PFSK-1 (cell line): ENCODE results near the gene TARS2.

ENCODE experiments used
- FOXP2 ChIP-seq: optimal IDR thresholded peaks from 2 replicates; pipeline ENCODE3; 2011; ENCODE audit warnings: borderline replicate concordance, control low read depth, inconsistent platforms; ENCODE audit not compliant: insufficient read depth; ENCODE audit errors: extremely low read length, extremely low read depth
- POLR2AphosphoS5 ChIP-seq: IDR thresholded peaks from 2 replicates; pipeline ENCODE4 v1.6.1; 2012; ENCODE audit warnings: low read depth, mild to moderate bottlenecking, control low read depth, low read length, moderate library complexity
- SIN3A ChIP-seq: IDR thresholded peaks from 2 replicates; pipeline ENCODE4 v1.6.1; 2012; ENCODE audit warnings: mild to moderate bottlenecking, low read length, moderate library complexity, borderline replicate concordance; ENCODE audit not compliant: insufficient read depth
- TAF1 ChIP-seq: IDR thresholded peaks from 2 replicates; pipeline ENCODE4 v1.6.1; 2012; ENCODE audit warnings: low read length, control low read depth, borderline replicate concordance; ENCODE audit not compliant: insufficient read depth
- TF ChIP-seq, protein P1 (sequence below), 2 experiments: IDR thresholded peaks; 2 replicates each; pipeline versions ENCODE4 v1.6.1 to v1.8.0; 2011 to 2012; ENCODE audit warnings: low read depth in 2 of 2, low read length in 2 of 2, control low read depth in 1 of 2, inconsistent platforms in 1 of 2, mild to moderate bottlenecking in 1 of 2, moderate library complexity in 1 of 2; ENCODE audit not compliant: insufficient read depth in 1 of 2

Gene TARS2

DNA sequence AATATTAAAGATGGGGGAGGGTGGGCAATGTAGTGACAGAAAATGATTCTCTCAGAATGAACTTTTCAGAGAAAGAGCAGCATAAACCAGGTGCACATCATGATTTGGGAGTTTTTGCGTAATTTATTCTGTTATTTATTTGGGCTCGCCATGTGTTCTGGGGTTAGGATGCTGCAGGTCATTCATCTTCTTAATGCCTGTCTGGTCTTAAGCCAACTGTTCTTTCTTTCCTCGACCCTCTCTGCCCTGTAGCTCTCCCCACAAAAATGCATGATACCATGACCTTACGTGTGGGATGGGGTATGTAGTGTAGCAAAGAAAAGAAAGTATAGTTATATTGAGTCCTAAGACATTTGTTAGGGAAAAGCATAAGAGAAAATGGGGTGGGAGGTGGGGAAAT is 12.3 kb upstream of the TARS2 start:
- no peak for TF ChIP-seq POLR2AphosphoS5
- no peak for TF ChIP-seq SIN3A
- TF ChIP-seq, protein P1, sequence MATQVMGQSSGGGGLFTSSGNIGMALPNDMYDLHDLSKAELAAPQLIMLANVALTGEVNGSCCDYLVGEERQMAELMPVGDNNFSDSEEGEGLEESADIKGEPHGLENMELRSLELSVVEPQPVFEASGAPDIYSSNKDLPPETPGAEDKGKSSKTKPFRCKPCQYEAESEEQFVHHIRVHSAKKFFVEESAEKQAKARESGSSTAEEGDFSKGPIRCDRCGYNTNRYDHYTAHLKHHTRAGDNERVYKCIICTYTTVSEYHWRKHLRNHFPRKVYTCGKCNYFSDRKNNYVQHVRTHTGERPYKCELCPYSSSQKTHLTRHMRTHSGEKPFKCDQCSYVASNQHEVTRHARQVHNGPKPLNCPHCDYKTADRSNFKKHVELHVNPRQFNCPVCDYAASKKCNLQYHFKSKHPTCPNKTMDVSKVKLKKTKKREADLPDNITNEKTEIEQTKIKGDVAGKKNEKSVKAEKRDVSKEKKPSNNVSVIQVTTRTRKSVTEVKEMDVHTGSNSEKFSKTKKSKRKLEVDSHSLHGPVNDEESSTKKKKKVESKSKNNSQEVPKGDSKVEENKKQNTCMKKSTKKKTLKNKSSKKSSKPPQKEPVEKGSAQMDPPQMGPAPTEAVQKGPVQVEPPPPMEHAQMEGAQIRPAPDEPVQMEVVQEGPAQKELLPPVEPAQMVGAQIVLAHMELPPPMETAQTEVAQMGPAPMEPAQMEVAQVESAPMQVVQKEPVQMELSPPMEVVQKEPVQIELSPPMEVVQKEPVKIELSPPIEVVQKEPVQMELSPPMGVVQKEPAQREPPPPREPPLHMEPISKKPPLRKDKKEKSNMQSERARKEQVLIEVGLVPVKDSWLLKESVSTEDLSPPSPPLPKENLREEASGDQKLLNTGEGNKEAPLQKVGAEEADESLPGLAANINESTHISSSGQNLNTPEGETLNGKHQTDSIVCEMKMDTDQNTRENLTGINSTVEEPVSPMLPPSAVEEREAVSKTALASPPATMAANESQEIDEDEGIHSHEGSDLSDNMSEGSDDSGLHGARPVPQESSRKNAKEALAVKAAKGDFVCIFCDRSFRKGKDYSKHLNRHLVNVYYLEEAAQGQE (IDR thresholded peaks at IDR 0.05; ENCODE audit: insufficient read depth in 1 of 2, low read depth in 2 of 2, low read length in 2 of 2) = no peak
- no peak for TF ChIP-seq TAF1
- TF ChIP-seq FOXP2 = no peak

DNA sequence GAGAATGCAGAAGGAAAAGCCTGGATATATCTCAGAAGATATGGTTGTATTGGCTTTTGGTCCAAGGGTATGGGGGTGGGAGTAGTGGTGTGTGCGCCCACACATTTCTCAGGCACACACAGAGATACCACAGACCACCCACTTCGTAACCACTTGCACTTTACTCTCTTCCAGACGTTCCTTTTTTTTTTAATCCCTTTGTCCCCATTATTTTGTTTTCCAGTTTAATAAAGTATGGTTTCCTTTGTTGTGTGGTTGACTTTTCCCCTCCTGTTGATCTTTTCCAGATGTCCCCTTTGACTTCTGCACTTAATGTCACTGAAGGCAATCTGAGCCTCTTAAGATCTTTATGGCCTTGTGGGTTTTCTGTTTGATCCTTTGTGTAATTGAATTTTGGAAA is 10.5 kb upstream of the TARS2 start:
- TF ChIP-seq POLR2AphosphoS5 (no peak), FOXP2 (no peak), SIN3A (no peak), TAF1 (no peak)
- TF ChIP-seq, protein P1 (IDR thresholded peaks at IDR 0.05; ENCODE audit: insufficient read depth in 1 of 2, low read depth in 2 of 2, low read length in 2 of 2) = no peak

DNA sequence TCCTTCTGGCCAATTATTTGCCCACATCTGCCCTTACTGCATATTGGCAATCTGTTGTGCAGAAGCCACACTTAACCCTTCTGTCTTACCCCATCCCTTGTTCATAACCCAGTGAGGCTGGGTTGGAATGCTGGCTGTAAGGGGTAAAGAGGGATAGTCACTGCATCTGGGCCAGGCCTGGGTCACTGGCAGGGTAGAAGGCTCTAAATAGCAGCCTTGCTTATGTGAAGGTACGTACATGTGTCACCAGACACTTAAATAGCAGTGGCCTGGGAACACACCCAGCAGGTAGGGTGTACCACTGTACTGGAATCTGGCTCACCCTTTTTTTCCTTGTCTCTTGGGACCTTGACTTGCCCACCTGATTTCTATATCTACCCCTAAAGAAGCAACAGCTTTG is 9.9 kb upstream of the TARS2 start:
- TF ChIP-seq SIN3A = no peak
- no peak for TF ChIP-seq POLR2AphosphoS5
- no peak for TF ChIP-seq TAF1
- no peak for TF ChIP-seq FOXP2
- TF ChIP-seq, protein P1 (IDR thresholded peaks at IDR 0.05; ENCODE audit: insufficient read depth in 1 of 2, low read depth in 2 of 2, low read length in 2 of 2) = no peak

DNA sequence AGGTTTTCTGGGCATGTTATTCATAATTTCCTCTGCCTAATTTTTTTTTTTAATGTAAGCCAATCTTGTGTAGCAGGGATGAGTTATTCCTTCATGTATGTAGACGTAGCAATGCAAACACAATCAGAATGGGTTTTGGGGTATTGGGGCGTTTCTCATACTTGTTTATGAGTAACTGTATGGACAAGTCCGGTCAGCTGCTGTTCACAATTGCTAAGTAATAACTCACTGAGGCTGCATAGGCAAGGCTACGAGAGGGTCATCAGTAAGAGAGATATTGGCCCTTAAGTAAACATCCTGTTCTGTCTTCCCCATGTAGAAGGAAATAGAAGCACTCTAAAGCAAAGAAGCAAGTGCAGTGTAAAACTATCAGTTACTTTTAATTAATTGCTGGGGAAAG is 9.5 kb upstream of the TARS2 start:
- TF ChIP-seq POLR2AphosphoS5 (no peak), TAF1 (no peak), FOXP2 (no peak), SIN3A (no peak)
- TF ChIP-seq, protein P1 (IDR thresholded peaks at IDR 0.05; ENCODE audit: insufficient read depth in 1 of 2, low read depth in 2 of 2, low read length in 2 of 2) = no peak

DNA sequence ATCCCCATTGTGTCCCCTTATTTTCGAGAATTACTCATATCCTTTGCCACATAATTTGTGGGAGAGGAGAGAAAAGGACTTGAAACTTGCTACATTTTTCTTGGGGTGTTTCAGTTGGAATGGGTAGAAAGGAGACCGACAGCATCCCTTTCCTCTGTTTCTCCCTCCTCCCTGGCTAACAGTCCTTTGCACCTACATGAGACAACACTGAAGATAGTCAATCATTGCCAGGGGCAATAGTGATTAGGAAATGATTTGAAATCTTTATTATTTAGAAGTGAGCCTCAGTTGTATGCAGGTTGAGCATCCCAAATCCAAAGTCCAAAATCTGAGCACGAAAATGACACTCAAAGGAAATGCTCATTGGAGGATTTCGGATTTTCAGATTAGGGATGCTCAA is 7.8 kb upstream of the TARS2 start:
- no peak for TF ChIP-seq SIN3A
- no peak for TF ChIP-seq FOXP2
- TF ChIP-seq TAF1 = no peak
- TF ChIP-seq POLR2AphosphoS5 = no peak
- TF ChIP-seq, protein P1 (IDR thresholded peaks at IDR 0.05; ENCODE audit: insufficient read depth in 1 of 2, low read depth in 2 of 2, low read length in 2 of 2) = no peak
